NCI-H1436 (cell line): ENCODE data around the gene ZFTA.
A peak's percentile ranks its signal among the peaks of the same experiment; 100 is the strongest.

Experiments used
- DNase-seq: peaks from one replicate; lab custom pipeline; 2025; lab: John Stamatoyannopoulos, UW

The ZFTA gene

DNA sequence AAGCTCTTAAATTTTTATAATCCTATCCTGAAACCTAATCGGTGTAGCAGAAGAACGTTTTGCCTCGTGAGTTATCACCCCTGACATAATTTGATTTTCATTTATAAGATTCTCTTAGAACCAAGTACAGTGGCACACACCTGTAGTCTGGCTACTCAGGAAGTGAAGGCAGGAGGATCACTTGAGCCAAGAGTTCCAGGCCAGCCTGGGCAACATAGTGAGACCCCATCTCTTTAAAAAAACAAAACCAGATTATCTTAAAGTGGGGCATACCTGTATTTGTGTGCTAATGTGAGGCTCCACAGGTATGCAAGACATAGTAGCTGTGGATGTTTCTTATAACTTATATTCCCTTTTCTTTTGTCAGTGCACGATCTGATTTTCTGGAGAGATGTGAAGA is 19.0 kb downstream of the ZFTA start:
- DNase-seq = no peak

DNA sequence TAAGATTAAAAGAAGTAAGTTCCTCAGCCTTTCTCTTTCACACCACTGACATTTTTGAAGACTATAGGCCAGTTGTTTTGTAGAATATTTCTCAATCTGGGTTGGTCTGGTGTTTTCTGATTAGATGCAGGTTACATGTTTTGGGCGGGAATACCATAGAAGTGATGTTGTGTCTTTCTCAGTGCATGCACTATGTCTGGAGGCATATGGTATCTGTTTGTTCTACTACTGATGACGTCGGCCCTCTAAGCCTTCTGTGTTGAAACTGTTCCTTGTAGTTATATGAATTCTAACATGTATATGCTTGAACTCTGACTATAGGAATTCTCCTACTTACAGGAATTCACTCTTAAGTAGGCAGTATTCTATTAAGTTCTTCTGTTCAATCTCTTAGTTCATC is 21.6 kb downstream of the ZFTA start:
- DNase-seq = no peak

DNA sequence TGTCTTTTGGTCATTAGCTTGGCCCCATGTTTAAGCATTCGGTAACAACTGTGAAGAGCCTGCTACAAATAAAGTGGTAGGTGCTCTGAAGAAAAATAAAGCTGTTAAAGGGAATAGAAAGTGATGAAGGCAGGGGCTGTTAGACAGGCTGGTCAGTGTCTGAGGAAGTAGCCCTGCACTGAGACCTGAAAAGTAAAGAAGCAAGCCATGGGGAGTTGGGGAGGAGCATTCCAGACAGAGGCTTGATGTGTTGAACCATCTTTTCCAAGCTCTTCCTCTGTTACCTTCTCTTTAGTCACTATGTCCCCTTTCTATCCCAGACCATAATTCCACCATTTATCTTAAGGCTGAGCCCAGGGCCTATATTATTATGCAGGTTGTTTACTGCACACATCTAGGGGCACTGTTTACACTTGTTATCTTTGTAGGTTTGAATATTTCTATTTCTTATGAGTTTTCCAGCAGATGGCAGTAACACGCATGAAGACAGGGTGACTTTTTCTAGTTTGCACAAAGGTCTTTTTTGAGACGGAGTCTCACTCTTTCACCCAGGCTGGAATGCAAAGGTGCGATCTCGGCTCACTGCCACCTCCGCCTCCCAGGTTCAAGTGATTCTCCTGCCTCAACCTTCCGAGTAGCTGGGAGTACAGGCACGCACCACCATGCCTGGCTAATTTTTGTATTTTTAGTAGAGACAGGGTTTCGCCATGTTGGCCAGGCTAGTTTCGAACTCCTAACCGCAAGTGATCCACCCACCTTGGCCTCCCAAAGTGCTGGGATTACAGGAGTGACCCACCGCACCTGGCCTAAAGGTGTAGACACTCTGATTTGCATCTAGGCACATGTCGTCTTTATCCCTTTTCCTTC is 23.0 kb downstream of the ZFTA start:
- DNase-seq = no peak

DNA sequence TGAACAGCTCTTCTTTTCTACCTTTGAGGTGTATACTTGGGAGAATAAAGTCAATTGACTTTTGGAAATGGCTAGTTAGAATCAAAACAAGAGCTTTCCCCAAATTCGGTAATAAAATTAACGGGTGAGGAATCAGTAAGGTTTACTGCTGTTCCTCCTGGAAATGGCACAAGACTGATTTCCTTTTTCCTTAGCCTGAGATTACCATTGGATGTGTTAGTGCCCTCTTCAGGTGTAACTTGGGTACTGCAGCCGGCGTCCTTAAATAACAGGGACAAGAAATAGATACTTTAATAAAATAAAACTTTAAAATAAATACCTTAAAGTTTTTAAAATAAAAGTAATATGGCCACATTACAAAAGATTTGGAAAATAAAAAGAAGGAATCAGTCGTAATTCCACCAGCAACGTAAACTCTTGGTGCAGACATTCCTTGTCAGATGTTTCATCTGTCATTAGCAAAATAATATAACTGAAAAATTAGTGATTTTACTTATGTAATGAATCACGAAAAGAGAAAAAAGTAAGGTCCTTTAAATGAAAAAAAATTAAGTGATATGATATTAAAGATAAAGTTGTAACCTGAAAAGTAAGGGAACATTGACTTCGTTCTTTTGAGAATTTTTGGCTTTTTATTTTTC is 29.7 kb downstream of the ZFTA start:
- peak; percentile 35 for DNase-seq

DNA sequence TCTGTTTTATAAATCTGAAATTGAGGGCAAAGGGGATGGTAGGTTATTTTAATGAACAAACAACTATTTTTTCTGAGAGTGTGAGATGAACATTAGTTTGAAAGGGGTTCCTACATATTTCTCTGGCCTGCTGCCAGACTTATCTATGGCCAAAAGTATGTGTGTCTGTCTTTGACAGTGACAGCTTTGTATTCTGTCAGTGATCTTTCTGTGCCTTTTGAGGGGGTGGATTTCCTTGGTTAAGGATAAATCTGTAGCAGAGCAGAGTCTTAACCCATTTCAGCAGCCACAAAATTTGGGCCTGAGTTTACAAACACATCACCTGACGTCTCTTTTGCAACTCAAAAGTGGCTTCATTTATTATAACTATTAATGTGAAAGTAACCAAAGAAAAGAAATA is 30.9 kb downstream of the ZFTA start:
- DNase-seq = no peak

DNA sequence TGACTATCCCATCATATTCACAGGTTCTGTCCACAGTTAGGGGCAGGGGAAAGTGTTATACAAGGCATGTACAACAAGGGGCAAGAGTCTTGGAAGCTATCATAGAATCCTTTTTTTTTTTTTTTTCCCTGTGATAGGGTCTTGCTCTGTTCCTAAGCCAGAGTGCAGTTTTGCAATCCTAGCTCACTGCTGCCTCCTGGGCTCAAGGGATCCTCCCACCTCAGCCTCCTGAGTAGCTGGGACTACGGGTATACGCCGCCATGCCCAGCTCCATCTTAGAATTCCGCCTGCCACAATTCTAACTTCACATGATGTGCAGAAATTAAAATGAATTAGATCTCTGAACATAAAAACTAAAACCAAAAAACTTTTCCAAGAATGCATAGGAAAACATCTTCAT is 31.7 kb downstream of the ZFTA start:
- DNase-seq = no peak

DNA sequence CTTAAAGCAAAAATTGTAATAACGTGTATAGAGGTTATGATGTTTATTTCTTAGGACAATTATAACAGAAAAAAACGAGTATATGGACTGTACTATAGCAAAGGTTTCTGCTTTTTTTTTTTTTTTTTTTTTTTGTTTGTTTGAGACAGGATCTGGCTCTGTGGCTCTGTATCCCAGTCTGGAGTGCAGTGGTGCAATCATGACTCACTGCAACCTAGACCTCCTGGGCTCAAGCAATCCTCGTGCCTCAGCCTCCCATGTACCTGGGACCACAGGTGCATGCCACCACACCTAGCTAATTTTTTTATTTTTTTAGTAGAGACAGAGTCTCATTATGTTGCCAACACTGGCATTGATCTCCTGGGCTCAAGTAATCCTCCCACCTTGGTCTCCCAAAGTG is 39.2 kb downstream of the ZFTA start:
- no peak for DNase-seq

DNA sequence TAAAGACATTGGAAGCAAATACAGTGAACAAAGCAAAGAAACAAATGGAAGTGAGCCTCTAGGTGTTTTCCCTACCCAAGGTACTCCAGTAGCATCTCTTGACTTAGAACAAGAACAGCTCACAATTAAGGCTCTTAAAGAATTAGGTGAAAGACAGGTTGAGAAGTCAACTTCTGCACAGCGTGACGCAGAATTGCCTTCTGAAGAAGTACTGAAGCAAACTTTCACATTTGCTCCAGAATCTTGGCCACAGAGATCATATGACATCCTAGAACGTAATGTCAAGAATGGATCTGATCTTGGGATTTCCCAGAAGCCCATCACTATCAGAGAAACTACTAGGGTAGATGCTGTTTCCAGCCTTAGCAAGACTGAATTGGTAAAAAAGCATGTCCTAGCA is 48.0 kb downstream of the ZFTA start:
- no peak for DNase-seq

DNA sequence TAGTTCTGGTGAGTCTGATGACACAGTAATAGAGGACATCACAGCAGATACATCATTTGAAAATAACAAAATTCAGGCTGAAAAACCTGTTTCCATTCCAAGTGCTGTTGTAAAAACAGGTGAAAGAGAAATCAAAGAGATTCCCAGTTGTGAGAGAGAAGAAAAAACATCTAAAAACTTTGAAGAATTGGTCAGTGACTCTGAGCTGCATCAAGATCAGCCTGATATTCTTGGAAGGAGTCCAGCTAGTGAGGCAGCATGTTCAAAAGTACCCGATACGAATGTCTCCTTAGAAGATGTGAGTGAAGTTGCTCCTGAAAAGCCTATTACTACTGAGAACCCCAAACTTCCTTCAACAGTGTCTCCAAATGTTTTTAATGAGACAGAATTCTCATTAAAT is 48.6 kb downstream of the ZFTA start:
- DNase-seq = no peak

DNA sequence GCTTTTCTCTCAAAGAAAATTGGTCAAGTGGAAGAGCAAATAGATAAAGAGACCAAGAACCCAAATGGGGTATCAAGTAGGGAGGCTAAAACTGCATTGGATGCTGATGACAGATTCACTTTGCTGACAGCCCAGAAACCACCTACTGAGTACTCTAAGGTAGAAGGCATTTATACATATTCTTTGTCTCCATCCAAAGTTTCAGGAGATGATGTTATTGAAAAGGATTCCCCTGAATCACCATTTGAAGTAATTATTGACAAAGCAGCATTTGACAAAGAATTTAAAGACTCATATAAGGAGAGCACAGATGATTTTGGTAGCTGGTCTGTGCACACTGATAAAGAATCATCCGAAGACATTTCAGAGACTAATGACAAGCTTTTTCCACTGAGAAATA is 49.6 kb downstream of the ZFTA start:
- no peak for DNase-seq
